Psoas muscle (tissue), 8 donors: Measurements from ENCODE around the gene LDLRAD4. TPM values are rescaled to one million over a fixed set of nuclear protein-coding genes. Genes with fewer than 3 reads are reported as not detected.

Source experiments
- ATAC-seq, 4 donors: fragments of 200-7000 bp; cut with Tn5 transposase; one replicate each; pipeline ENCODE4 v1.9.1; 2020; ENCODE audit warnings: moderate library complexity in 3 of 4, mild to moderate bottlenecking in 2 of 4
- DNase-seq, 2 donors: peaks; one replicate each; pipeline ENCODE4 v3.0.0-alpha.2; 2020
- H3K27ac ChIP-seq: fragments of 200-600 bp; one replicate; pipeline ENCODE4 v1.8.0; 2022
- H3K27me3 ChIP-seq, 3 donors: fragments of 200-600 bp in 1 of 3; one replicate each; pipeline versions ENCODE4 v1.6.1 to v1.8.0; 2013 to 2022; ENCODE audit warnings: low read length in 2 of 3, mild to moderate bottlenecking in 2 of 3, moderate library complexity in 1 of 3; ENCODE audit not compliant: insufficient read depth in 3 of 3
- H3K36me3 ChIP-seq, 2 donors: fragments of 200-600 bp in 1 of 2; one replicate each; pipeline versions ENCODE4 v1.6.1 to v1.8.0; 2013 to 2022; ENCODE audit warnings: low read depth in 1 of 2, mild to moderate bottlenecking in 1 of 2, moderate library complexity in 1 of 2; ENCODE audit not compliant: insufficient read depth in 1 of 2
- H3K4me1 ChIP-seq: fragments of 200-600 bp; one replicate; pipeline ENCODE4 v1.8.0; 2022
- H3K4me3 ChIP-seq: fragments of 200-600 bp; one replicate; pipeline ENCODE4 v1.8.0; 2022; ENCODE audit warnings: mild to moderate bottlenecking
- H3K9me3 ChIP-seq: fragments of 200-600 bp; one replicate; pipeline ENCODE4 v1.8.0; 2022
- CTCF ChIP-seq: fragments of 200-600 bp; IDR thresholded peaks from one replicate; pipeline ENCODE4 v1.8.0; 2022; ENCODE audit warnings: antibody characterized with exemption
- WGBS, 3 donors: extraction: QIAGEN DNeasy Blood & Tissue Kit; methylation state at CpG; one replicate each; pipeline versions ENCODE4 v1.1.6 to v1.1.7; 2013; 5-methylcytosine and 5-hydroxymethylcytosine counted together
- intact Hi-C, 2 donors: fragments of 100-400 bp; cut with DNase I; formaldehyde crosslinking; loops; one replicate each; pipeline versions ENCODE4 v1.11.0 to v1.14.2; 2022
- polyA plus RNA-seq, 3 donors: library from polyadenylated mRNA; stranded (reverse); fragments of 200-250 nt; gene quantifications; one replicate each; pipeline ENCODE4 v1.2.3, GENCODE V29; 2013
- total RNA-seq, 4 donors: library from RNA; stranded (reverse); fragmentation: NEBNext Ultra II Directional in 2 of 4; extraction: Animal tissue kit (Norgen Biotek cat#: 25700) in 2 of 4; gene quantifications; one replicate each; pipeline versions ENCODE4 v1.2.1 to v1.2.4, GENCODE V29; 2021 to 2023
- donor health status: healthy with polysubstance abuse.
- donor health status: DM: no; HTN: no; CAD: no; lungs with moderate emphysema.
- donor health status: Bipolar disorder and iron deficiency.
- donor health status: healthy.
- donor health status: DM: yes; HTN: yes; CAD: no.
- donor health status: DM: no; HTN: no; CAD: no.
- donor health status: DM: no; HTN: no; CAD: no.
- donor health status: DM: yes; HTN: yes; CAD: no.

LDLRAD4 gene
- total and polyA plus RNA-seq, 7 donors, result 1.8 to 13.9 (median 3.8) TPM

DNA sequence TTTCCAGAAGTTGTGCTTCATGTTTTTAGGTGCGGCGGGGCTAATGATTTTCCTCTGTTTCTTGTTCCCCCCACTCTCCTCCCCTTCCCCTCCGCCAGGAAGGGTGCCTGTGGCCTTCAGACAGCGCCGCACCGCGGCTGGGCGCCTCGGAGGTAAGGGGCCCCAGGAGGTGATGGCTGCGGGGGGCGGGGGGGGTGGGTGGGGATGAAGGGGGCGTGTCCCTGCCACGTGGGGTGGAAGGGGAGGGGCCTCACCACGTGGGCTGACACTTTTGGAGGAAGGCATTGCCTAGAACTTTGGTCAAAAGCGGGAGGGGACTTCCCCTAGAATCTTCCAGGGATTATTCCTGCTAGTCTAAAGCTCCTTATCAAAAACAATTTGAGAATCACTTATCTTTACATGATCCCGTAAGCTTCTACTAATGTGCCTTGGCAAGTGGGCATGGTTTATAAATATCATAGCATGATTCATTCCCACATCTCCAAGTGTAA lies 424.7 kb downstream of the LDLRAD4 start:
- WGBS, 3 donors, result 83 to 86% (median 86%) methylated on average over 14 to 16 of the region's 16 CpGs
- peaks cover 0 to 1% (median 0%) of the 10 kb centered on the region in 3 donors for H3K27me3 ChIP-seq
- no peak for DNase-seq
- intact Hi-C loops, result no loop called here
- H3K36me3 ChIP-seq, result peaks cover 0 to 5% of the 10 kb centered on the region in 2 donors
- H3K27ac ChIP-seq, result no peak overlapping the region
- no peaks in the 10 kb centered on the region for H3K9me3 ChIP-seq
- no peak for TF ChIP-seq CTCF
- peak in 1 of 4 donors; percentile 32 for ATAC-seq
- H3K4me3 ChIP-seq, result no peak overlapping the region
- H3K4me1 ChIP-seq, result no peaks in the 10 kb centered on the region

GRCh38 chr18:13645093-13645492 lies 426.5 kb downstream of the LDLRAD4 start:
- no peak for DNase-seq
- H3K9me3 ChIP-seq, result no peaks in the 10 kb centered on the region
- H3K4me3 ChIP-seq, result no peak overlapping the region
- WGBS, 3 donors, result 94 to 96% (median 95%) methylated on average over 16 of the region's 16 CpGs
- H3K27me3 ChIP-seq, result peaks cover 0 to 1% (median 0%) of the 10 kb centered on the region in 3 donors
- H3K27ac ChIP-seq, result no peak overlapping the region
- TF ChIP-seq CTCF, result no peak
- H3K4me1 ChIP-seq, result no peaks in the 10 kb centered on the region
- H3K36me3 ChIP-seq, result peaks cover 0 to 5% of the 10 kb centered on the region in 2 donors
- intact Hi-C loops, result no loop called here
- ATAC-seq, result no peak

DNA sequence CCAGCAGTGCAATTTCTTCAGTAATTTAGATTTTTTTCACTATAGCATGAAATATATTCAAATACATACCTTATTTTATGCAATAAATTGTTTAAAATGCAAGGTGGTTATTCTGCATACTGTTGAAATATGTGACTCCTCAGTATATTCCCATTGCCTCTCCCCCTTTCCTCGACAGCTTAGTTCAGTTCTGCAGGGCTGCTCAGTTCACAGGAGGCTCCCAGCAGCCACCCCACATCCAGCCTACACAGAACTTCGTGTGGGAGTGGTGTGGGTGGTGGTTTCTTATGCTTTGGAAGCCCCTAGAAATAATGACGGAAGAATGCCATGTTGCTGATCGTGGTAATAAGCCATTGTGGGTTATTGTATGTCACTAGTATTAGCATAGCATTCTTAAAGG lies 428.1 kb downstream of the LDLRAD4 start:
- peaks cover 0 to 5% of the 10 kb centered on the region in 2 donors for H3K36me3 ChIP-seq
- no peak for ATAC-seq
- no peak for TF ChIP-seq CTCF
- no peaks in the 10 kb centered on the region for H3K9me3 ChIP-seq
- H3K4me3 ChIP-seq, result no peak overlapping the region
- intact Hi-C loops, result no loop called here
- H3K27me3 ChIP-seq, result no peaks in the 10 kb centered on the region
- no peak for DNase-seq
- H3K4me1 ChIP-seq, result no peaks in the 10 kb centered on the region
- no peak overlapping the region for H3K27ac ChIP-seq
- WGBS, 3 donors, result 69 to 79% (median 71%) methylated on average over 4 of the region's 4 CpGs

DNA sequence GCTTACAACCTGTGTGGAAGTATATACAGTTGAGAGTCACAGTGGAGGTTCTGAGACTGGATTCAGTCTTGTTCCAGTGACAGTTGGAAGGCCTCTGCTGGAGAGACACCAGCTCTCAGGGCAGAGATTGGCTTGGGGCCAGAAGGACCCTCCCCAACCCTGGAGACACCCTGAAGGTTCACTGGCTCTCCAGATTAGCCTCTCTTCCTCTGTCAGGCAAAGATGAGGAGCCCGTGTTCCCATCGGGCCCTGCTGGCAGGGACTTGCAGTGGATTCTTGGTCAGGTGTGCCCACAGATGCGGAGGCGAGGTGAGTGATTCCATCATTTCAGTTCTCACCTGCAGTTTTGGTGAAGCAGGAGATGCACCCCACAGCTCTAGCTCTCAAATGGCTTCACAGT lies 429.2 kb downstream of the LDLRAD4 start:
- no peak for TF ChIP-seq CTCF
- intact Hi-C loops, result no loop called here
- no peak for ATAC-seq
- peaks cover 0 to 5% of the 10 kb centered on the region in 2 donors for H3K36me3 ChIP-seq
- H3K4me3 ChIP-seq, result no peak overlapping the region
- H3K9me3 ChIP-seq, result no peaks in the 10 kb centered on the region
- H3K4me1 ChIP-seq, result no peaks in the 10 kb centered on the region
- no peak overlapping the region for H3K27ac ChIP-seq
- WGBS, 3 donors, result 90 to 95% (median 94%) methylated on average over 4 of the region's 4 CpGs
- DNase-seq, result no peak
- no peaks in the 10 kb centered on the region for H3K27me3 ChIP-seq
